ENCODE data around the gene MFSD6.

MFSD6 gene

GRCh38 chr2:190530248-190530900, 122.2 kb downstream of the MFSD6 start:
- peak; percentile 62 to 71 for DNase-seq (ENCODE audit: low read depth in 2 of 2)

- no peak for DNase-seq (ENCODE audit: low read depth in 2 of 2)
These were observed 124.4 kb downstream of the MFSD6 start for GRCh38 chr2:190532581-190532980.

GRCh38 chr2:190533175-190533967, 125.2 kb downstream of the MFSD6 start:
- no peak for DNase-seq (ENCODE audit: low read depth in 2 of 2)

- no peak for DNase-seq (ENCODE audit: low read depth in 2 of 2)
These were observed 125.8 kb downstream of the MFSD6 start for GRCh38 chr2:190533968-190534309.

GRCh38 chr2:190534310-190535120, 126.4 kb downstream of the MFSD6 start, which contains the start of gene NEMP2:
Gene NEMP2 (minus strand): TSS chr2:190534722. CDS start chr2:190534655, 67 bp downstream.
- DNase-seq (ENCODE audit: low read depth in 2 of 2) = peak in 1 of 2 experiments; percentile 31

- no peak for DNase-seq (ENCODE audit: low read depth in 2 of 2)
These were observed 126.9 kb downstream of the MFSD6 start for GRCh38 chr2:190535121-190535439.

- DNase-seq (ENCODE audit: low read depth in 2 of 2) = no peak
These were observed 127.4 kb downstream of the MFSD6 start for GRCh38 chr2:190535586-190535985.

GRCh38 chr2:190537765-190538164, 129.6 kb downstream of the MFSD6 start:
- no peak for DNase-seq (ENCODE audit: low read depth in 2 of 2)

GRCh38 chr2:190538201-190538600, 130.0 kb downstream of the MFSD6 start:
- DNase-seq (ENCODE audit: low read depth in 2 of 2) = no peak

- DNase-seq (ENCODE audit: low read depth in 2 of 2) = no peak
These were observed 131.9 kb downstream of the MFSD6 start for GRCh38 chr2:190540048-190540447.

GRCh38 chr2:190545093-190545492, 136.9 kb downstream of the MFSD6 start:
- no peak for DNase-seq (ENCODE audit: low read depth in 2 of 2)

- DNase-seq (ENCODE audit: low read depth in 2 of 2) = no peak
These were observed 137.6 kb downstream of the MFSD6 start for GRCh38 chr2:190545555-190546385.

- no peak for DNase-seq (ENCODE audit: low read depth in 2 of 2)
These were observed 138.6 kb downstream of the MFSD6 start for GRCh38 chr2:190546734-190547133.

GRCh38 chr2:190547886-190548285, 139.7 kb downstream of the MFSD6 start:
- DNase-seq (ENCODE audit: low read depth in 2 of 2) = no peak

GRCh38 chr2:190550137-190550536, 142.0 kb downstream of the MFSD6 start:
- no peak for DNase-seq (ENCODE audit: low read depth in 2 of 2)

All from fibroblast of skin of left quadriceps (primary cell).